Muscle layer of colon (tissue), 2 donors: Measurements from ENCODE around the gene TCFL5.

Experiments used
- H3K27ac ChIP-seq: one replicate; pipeline ENCODE4 v1.7.0; 2013; ENCODE audit warnings: low read depth, mild to moderate bottlenecking, low read length, moderate library complexity
- H3K27me3 ChIP-seq, 2 donors: one replicate each; pipeline ENCODE4 v1.7.0; 2013; ENCODE audit warnings: low read length in 2 of 2, mild to moderate bottlenecking in 2 of 2; ENCODE audit not compliant: insufficient read depth in 2 of 2, control insufficient read depth in 1 of 2
- H3K36me3 ChIP-seq: one replicate; pipeline ENCODE4 v1.7.0; 2013; ENCODE audit warnings: mild to moderate bottlenecking, low read length; ENCODE audit not compliant: insufficient read depth
- H3K4me1 ChIP-seq: one replicate; pipeline ENCODE4 v1.7.0; 2013; ENCODE audit warnings: mild to moderate bottlenecking, low read length; ENCODE audit not compliant: insufficient read depth
- H3K4me3 ChIP-seq, 2 donors: one replicate each; pipeline ENCODE4 v1.7.0; 2013; ENCODE audit warnings: low read length in 2 of 2, low read depth in 1 of 2, mild to moderate bottlenecking in 1 of 2, moderate library complexity in 1 of 2
- H3K9ac ChIP-seq: one replicate; pipeline ENCODE4 v1.7.0; 2013; ENCODE audit warnings: low read length
- H3K9me3 ChIP-seq: one replicate; pipeline ENCODE4 v1.7.0; 2013; ENCODE audit warnings: mild to moderate bottlenecking, low read length
- donor health status: abdominal sarcoma.
- donor health status: Adenocarcinoma of cecum.

Gene TCFL5

GRCh38 chr20:62835931-62836861 lies 25.4 kb downstream of the TCFL5 start:
- Histone ChIP-seq H3K4me3 (no peak overlapping the region), H3K36me3 (no peaks in the 10 kb centered on the region), H3K4me1 (no peaks in the 10 kb centered on the region), H3K9me3 (no peaks in the 10 kb centered on the region), H3K27ac (no peak overlapping the region), H3K9ac (no peak overlapping the region), H3K27me3 (peaks cover 0 to 7% of the 10 kb centered on the region in 2 donors)

GRCh38 chr20:62834967-62835730 lies 26.5 kb downstream of the TCFL5 start:
- H3K4me3 ChIP-seq = no peak overlapping the region
- no peaks in the 10 kb centered on the region for H3K4me1 ChIP-seq
- peaks cover 0 to 3% of the 10 kb centered on the region in 2 donors for H3K27me3 ChIP-seq
- H3K9ac ChIP-seq = no peak overlapping the region
- no peak overlapping the region for H3K27ac ChIP-seq
- no peaks in the 10 kb centered on the region for H3K36me3 ChIP-seq
- H3K9me3 ChIP-seq = no peaks in the 10 kb centered on the region

- H3K9ac ChIP-seq = no peak overlapping the region
- H3K9me3 ChIP-seq = no peaks in the 10 kb centered on the region
- H3K27ac ChIP-seq = no peak overlapping the region
- no peaks in the 10 kb centered on the region for H3K4me1 ChIP-seq
- no peaks in the 10 kb centered on the region for H3K36me3 ChIP-seq
- no peaks in the 10 kb centered on the region for H3K27me3 ChIP-seq
- H3K4me3 ChIP-seq = no peak overlapping the region
Observed at GRCh38 chr20:62832951-62833391, 28.7 kb downstream of the TCFL5 start.

DNA sequence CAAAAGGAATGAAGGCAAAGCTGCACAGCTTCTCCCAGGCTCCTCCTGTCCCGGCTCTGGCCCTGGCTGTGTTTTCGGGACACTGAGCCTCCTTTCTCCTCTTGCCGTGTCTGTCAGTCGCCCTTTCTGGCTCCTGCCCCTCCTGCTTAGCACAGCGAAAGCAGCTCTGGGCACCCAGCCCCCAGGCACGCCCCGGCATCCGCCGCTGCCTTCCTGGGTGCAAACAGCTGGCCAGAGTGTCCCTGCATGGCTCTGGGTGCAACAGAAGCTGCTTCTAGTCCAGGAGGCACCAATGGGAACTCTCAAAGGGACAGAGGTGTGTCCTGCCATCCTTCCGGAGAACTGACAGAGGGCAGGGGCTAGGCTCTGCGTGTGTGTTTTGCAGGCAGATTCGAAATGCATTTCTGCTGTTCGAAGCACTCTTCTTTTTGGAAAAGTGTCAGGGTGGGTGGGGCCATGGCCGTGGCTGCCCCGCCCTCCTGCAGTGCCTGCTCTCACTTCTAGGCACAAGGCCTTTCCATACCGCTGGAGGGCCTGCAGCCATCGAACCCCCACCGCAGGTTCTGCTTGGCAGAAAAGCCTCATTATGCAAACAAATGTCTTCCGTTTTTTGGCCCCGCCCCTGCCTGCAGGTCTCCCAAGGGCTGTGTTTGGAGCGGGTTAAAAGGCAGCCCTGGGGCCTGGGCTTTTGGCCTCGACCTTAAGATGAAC lies 29.3 kb downstream of the TCFL5 start:
- H3K9ac ChIP-seq = no peak overlapping the region
- H3K27me3 ChIP-seq = no peaks in the 10 kb centered on the region
- no peaks in the 10 kb centered on the region for H3K36me3 ChIP-seq
- H3K27ac ChIP-seq = no peak overlapping the region
- no peaks in the 10 kb centered on the region for H3K4me1 ChIP-seq
- no peak overlapping the region for H3K4me3 ChIP-seq
- H3K9me3 ChIP-seq = no peaks in the 10 kb centered on the region

- no peaks in the 10 kb centered on the region for H3K36me3 ChIP-seq
- no peaks in the 10 kb centered on the region for H3K27me3 ChIP-seq
- no peak overlapping the region for H3K9ac ChIP-seq
- H3K4me3 ChIP-seq = no peak overlapping the region
- H3K27ac ChIP-seq = no peak overlapping the region
- H3K9me3 ChIP-seq = no peaks in the 10 kb centered on the region
- H3K4me1 ChIP-seq = no peaks in the 10 kb centered on the region
Observed at GRCh38 chr20:62831854-62832211, 29.8 kb downstream of the TCFL5 start.

DNA sequence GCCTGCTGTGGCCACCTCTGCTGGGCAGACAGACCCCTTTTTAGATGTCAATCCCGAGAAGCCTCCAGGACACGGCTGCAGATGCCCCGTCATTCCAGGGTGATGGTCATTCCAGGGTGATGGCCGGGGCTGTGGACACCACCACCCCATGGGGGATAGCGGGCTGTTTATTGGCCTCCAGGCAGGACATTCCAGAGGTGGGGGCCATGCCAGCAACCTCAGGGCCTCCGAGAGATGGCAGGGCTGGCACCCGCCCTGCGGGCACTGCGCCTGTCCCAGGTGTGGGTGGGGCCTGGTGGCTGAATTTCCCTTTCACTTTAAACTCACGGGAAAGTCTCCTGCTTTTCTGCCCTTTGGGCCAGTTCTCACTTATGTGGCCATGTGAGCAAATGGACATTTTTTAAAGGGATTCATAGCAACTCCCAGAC lies 30.2 kb downstream of the TCFL5 start:
- H3K27me3 ChIP-seq = no peaks in the 10 kb centered on the region
- H3K36me3 ChIP-seq = no peaks in the 10 kb centered on the region
- no peaks in the 10 kb centered on the region for H3K9me3 ChIP-seq
- no peak overlapping the region for H3K27ac ChIP-seq
- no peaks in the 10 kb centered on the region for H3K4me1 ChIP-seq
- H3K9ac ChIP-seq = no peak overlapping the region
- no peak overlapping the region for H3K4me3 ChIP-seq

DNA sequence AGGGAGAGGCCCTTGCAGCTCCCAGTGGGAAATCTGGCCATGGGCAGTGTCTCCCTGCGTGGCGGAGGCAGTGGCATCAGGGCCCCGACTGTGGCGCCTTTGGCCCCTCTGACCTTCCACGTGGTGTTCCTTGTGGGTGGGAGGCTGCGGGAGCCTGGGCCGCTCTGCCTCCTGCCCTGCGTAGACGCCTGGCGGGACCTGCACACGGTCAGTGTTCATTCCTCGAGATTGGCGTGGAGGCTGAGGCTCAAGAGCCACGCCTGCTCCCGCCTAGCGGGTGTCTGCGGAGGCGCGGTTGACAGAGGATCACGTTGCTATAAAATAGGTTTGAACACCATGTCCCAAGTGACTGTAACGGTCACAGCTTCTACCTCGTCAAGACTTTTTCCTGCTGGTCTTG lies 30.8 kb downstream of the TCFL5 start:
- no peak overlapping the region for H3K4me3 ChIP-seq
- no peaks in the 10 kb centered on the region for H3K27me3 ChIP-seq
- H3K4me1 ChIP-seq = no peaks in the 10 kb centered on the region
- H3K9ac ChIP-seq = no peak overlapping the region
- H3K27ac ChIP-seq = no peak overlapping the region
- no peaks in the 10 kb centered on the region for H3K9me3 ChIP-seq
- H3K36me3 ChIP-seq = no peaks in the 10 kb centered on the region

DNA sequence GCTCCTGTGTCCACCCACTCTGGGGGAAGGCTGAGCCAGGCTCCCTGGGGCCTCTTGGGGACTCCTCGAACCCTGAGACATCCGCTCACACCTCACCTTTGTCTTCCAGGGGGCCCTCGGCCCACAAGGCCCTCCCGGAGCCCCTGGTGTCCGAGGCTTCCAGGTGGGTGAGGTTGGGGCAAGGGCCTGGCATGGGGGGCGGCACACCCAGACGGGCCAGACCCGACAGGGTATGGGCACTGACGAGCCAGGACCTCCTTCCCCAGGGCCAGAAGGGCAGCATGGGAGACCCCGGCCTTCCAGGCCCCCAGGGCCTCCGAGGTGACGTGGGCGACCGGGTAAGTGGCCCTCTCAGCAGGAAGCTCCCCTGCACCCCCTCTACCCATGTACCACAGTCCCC lies 31.4 kb downstream of the TCFL5 start:
- Histone ChIP-seq H3K27me3 (no peaks in the 10 kb centered on the region), H3K9me3 (no peaks in the 10 kb centered on the region), H3K9ac (no peak overlapping the region), H3K4me1 (no peaks in the 10 kb centered on the region), H3K36me3 (no peaks in the 10 kb centered on the region), H3K4me3 (no peak overlapping the region), H3K27ac (no peak overlapping the region)

- no peaks in the 10 kb centered on the region for H3K9me3 ChIP-seq
- peaks cover 3% of the 10 kb centered on the region for H3K4me1 ChIP-seq
- no peak overlapping the region for H3K4me3 ChIP-seq
- no peaks in the 10 kb centered on the region for H3K36me3 ChIP-seq
- H3K27ac ChIP-seq = no peak overlapping the region
- no peak overlapping the region for H3K9ac ChIP-seq
- H3K27me3 ChIP-seq = no peaks in the 10 kb centered on the region
Observed at GRCh38 chr20:62829231-62830230, 32.1 kb downstream of the TCFL5 start.

- H3K9me3 ChIP-seq = no peaks in the 10 kb centered on the region
- H3K27ac ChIP-seq = no peak overlapping the region
- H3K4me1 ChIP-seq = peaks cover 5% of the 10 kb centered on the region
- H3K4me3 ChIP-seq = no peak overlapping the region
- no peaks in the 10 kb centered on the region for H3K36me3 ChIP-seq
- H3K9ac ChIP-seq = no peak overlapping the region
- H3K27me3 ChIP-seq = no peaks in the 10 kb centered on the region
Observed at GRCh38 chr20:62828511-62829230, 33.0 kb downstream of the TCFL5 start.
